ENCODE measurements around the gene BEST2.
A peak's percentile ranks its signal among the peaks of the same experiment; 100 is the strongest.
"Not testable (repeated sequence)": the region's sequence is repeated elsewhere in the genome, so short reads cannot be mapped to it uniquely, and the experiment has no call there.

Gene BEST2

GRCh38 chr19:12797141-12797587 lies 45.6 kb downstream of the BEST2 start:
- no peak for DNase-seq

DNA sequence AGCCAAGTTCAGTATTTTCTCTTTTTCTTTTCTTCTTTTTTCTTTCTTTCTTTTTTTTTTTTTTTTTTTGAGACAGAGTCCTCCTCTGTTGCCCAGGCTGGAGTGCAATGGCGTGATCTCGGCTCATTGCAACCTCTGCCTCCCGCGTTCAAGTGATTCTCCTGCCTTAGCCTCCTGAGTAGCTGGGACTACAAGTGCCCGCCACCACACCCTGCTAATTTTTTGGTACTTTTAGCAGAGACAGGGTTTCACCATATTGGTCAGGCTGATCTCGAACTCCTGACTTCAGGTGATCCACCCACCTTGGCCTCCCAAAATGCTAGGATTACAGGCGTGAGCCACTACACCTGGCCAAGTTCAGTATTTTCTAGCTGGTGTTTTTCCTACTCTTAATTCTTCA lies 46.0 kb downstream of the BEST2 start:
- not testable (repeated sequence) for DNase-seq

GRCh38 chr19:12799742-12800465 lies 48.3 kb downstream of the BEST2 start:
- no peak for DNase-seq

DNA sequence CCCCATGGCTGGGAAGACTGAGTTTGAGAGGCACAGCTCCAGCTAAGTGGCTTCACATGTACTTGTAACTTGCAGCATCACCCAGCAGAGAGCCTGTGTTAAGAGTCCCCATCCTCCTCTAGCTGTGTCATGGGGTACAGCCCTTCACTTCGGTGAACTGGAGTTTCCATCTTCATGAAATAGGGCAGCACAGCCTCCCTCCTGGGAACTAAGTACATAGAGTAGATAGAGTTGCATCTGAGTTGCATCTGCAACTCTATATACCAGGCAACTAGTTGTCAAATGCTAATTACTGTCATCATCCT lies 48.8 kb downstream of the BEST2 start:
- no peak for DNase-seq

- DNase-seq, result peak in 9 of 58 donors; percentile 17 to 50 (median 39)
Measured at GRCh38 chr19:12800923-12801465, 49.4 kb downstream of the BEST2 start.

- peak in 57 of 58 donors; percentile 23 to 90 (median 71) for DNase-seq
Measured at GRCh38 chr19:12801466-12802266, 50.1 kb downstream of the BEST2 start, which contains the start of the genes PRDX2 and THSD8. PRDX2 (minus strand) TSS chr19:12801800; CDS start chr19:12801261, 539 bp downstream. THSD8 (plus strand) TSS chr19:12802069; CDS start chr19:12802072, 3 bp downstream.

- peak in 8 of 58 donors; percentile 14 to 59 (median 50) for DNase-seq
Measured at GRCh38 chr19:12802267-12803106, 50.9 kb downstream of the BEST2 start.

GRCh38 chr19:12804051-12804450 lies 52.5 kb downstream of the BEST2 start:
- DNase-seq, result no peak

DNA sequence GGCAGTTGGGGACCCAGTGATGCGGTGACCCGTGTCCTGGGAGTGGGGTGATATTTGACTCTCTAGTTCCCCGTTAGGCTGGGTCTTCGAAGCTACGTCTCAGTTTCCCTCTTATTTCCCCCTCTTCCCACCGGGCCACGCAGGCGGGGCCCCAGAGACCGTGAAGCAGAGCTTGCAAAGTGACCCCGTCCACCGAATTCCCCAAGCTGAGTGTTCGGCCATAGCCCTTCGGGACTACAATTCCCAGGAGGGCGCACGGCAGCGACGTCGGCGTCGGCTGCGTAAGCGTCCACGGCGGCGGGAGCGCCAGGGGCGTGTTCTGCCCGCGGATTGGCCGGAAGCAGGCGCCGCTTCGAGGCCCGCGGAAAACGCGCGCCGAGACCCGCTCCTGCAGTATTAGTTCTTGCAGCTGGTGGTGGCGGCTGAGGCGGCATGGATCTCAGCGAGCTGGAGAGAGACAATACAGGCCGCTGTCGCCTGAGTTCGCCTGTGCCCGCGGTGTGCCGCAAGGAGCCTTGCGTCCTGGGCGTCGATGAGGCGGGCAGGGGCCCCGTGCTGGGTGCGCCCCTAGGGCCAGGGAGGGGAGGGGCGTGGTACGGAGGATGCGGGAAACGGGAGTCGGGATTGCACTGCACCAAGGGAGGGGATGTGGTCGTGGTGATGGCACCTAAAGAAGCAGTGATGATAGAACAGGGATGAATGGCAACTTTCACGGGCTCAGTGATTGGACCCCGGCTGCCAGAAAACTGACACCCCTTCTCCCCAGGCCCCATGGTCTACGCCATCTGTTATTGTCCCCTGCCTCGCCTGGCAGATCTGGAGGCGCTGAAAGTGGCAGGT lies 54.9 kb downstream of the BEST2 start, which contains the start of gene RNASEH2A:
Gene RNASEH2A (plus strand): TSS at position 343 of the 840 bp plus-strand sequence. CDS start 90 bp downstream, at position 433.
- DNase-seq, result peak in 56 of 58 donors; percentile 28 to 94 (median 80)
